Fibroblast of villous mesenchyme (primary cell): ENCODE results near the gene TMEM63C. TPM values are rescaled to one million over a fixed set of nuclear protein-coding genes. Genes with fewer than 3 reads are reported as not detected.
A peak's percentile ranks its signal among the peaks of the same experiment; 100 is the strongest.

Experiments used
- DNase-seq: peaks from one replicate; pipeline ENCODE4 v3.0.0-alpha.2; 2010; ENCODE audit warnings: low read depth
- H3K4me3 ChIP-seq: 2 replicates; pipeline ENCODE4 v1.5.1; 2011; ENCODE audit warnings: low read depth, mild to moderate bottlenecking, low read length
- CTCF ChIP-seq: IDR thresholded peaks from 2 replicates; pipeline ENCODE4 v1.5.1; 2012; ENCODE audit warnings: low read depth, mild to moderate bottlenecking, low read length; ENCODE audit not compliant: insufficient read depth
- total RNA-seq: library from RNA; depleted of rRNA; stranded (reverse); fragments of >200 nt; gene quantifications from 2 replicates; pipeline ENCODE4 v1.2.3, GENCODE V29; 2012

Gene TMEM63C
- total RNA-seq, 1 donor: under 0.01 TPM

DNA sequence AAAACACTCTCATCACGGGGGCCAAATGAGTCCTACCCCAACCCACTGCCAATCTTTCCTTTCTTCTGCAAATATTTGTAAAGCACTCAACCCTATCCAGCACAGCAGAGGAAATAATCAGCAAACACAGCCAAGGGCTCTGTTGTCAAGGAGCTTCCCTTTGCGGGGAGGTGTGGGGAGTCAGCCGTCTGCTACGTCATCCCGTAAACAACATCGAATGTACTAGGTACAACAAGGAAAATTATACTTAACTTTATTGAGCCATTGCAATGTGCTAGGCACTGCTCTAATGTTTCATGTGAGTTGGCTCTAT, 22.8 kb downstream of the TMEM63C start:
- H3K4me3 ChIP-seq: no peak overlapping the region
- TF ChIP-seq CTCF: no peak
- no peak for DNase-seq

DNA sequence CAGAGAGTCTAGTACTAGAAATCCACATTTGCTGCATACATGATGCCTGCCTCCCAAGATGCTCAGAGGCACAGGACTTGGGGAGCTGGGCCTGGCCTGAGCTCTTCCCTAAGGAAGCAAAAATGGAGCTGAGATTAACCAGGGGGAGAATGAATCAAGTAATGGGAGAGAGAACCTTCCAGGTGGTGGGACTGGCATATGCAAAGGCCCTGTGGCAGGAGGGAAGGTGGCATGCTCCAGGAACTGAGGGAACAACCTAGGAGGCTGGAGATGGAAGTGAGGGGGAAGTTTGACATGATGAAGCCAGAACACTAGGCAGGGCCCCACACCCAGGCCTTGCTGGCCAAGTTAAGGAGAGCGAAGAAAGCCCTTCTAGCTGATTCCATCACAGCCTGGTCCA, 23.3 kb downstream of the TMEM63C start:
- no peak for TF ChIP-seq CTCF
- H3K4me3 ChIP-seq: no peak overlapping the region
- no peak for DNase-seq

DNA sequence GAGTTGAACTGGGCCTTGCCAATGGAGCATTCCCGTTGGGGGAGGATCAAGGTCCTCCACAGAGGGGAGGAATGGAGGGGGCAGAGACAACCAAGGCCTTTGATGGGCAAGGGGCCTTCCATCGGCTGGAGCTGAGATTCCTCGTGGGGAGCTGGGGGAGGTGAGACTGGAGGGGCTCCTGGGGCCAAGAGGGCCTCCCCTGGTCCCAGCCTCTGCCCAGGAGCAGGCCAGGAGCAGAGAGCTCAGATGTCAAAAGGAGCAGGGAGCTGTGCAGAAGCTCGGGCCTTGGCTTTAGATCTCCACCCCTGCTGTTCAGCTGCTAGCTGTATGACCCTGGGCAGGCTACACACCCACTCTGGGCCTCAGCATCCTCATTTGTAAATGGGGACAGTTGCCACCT, 24.0 kb downstream of the TMEM63C start:
- no peak for DNase-seq
- no peak overlapping the region for H3K4me3 ChIP-seq
- no peak for TF ChIP-seq CTCF

- no peak overlapping the region for H3K4me3 ChIP-seq
- TF ChIP-seq CTCF: no peak
- no peak for DNase-seq
Measured at GRCh38 chr14:77206261-77206824, 24.7 kb downstream of the TMEM63C start.

- DNase-seq: no peak
- TF ChIP-seq CTCF: no peak
- no peak overlapping the region for H3K4me3 ChIP-seq
Measured at GRCh38 chr14:77206877-77207389, 25.3 kb downstream of the TMEM63C start.

- DNase-seq: peak; percentile 57
- no peak for TF ChIP-seq CTCF
- no peak overlapping the region for H3K4me3 ChIP-seq
Measured at GRCh38 chr14:77208291-77208978, 26.8 kb downstream of the TMEM63C start.

DNA sequence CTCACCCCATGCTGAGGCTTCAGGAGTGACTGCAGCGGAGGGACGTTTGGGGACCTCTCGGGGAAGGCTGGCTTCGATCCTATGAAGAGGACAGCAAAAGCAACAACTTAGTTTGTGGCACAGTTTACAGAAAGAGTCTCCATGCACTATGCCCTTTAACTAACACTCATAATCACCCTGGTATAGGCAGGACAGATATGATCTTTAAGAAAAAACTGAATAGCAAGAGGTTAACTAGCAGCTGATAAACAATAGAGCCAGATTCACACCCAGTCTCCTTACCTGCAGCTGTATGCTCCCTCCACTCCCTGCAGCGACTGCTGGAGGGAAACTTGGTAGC, 27.4 kb downstream of the TMEM63C start:
- no peak for DNase-seq
- TF ChIP-seq CTCF: no peak
- no peak overlapping the region for H3K4me3 ChIP-seq
